ENCODE results near the gene PASK.

GRCh38 chr2:241182531-241183133 is 33.4 kb upstream of the PASK start:
- TF ChIP-seq CTCF (IDR thresholded peaks at IDR 0.05) (no peak), EP300 (IDR thresholded peaks at IDR 0.05) (no peak), POLR2A (IDR thresholded peaks at IDR 0.05) (no peak)

All from tibial nerve (tissue), 4 donors.